HG02852 (cell line): ENCODE measurements around the gene CASKIN2.

Source experiments
- ATAC-seq: cut with Tn5 transposase; IDR thresholded peaks from one replicate; pipeline ENCODE4 v1.9.1; 2021; ENCODE audit warnings: mild to moderate bottlenecking, moderate library complexity; ENCODE audit not compliant: unreplicated experiment

Gene CASKIN2

DNA sequence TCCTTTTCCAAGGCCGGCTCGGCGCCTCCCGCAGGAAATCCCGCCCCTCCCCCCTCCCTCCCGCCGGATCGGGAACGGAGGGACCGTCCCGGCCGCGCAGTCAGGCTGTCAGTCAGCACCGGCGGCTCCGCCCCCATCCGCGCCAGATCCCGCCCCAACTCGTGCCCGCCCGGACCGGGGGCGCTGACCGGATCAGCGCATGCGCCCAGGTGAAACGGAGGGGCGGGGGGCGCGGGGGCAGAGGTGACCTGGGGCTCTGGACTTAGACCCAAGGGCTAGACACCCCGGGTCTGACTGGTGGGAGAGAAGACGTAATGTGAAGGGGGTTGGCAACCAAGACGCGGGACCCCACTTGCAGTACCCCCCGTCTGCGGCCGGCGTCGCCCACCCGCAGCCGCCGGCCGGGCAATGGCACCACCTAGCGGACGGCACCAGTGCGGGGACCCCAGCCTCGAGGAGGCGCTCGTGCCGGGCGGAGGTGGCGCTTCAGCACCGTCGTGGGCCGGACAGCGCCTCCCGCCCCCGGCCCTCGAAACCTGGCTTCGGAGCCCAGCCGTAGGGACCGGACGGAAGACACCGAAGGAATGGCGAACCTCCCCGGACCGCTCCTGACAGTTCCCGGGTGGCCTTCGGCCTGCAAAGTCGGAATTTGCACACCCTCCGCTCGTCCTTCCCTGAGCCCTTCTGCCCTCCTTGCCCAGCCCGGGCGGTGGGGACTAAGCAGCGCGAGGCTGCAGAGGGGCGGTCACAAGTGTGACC lies at the start of gene CASKIN2:
TSS of gene CASKIN2 (minus strand) at position 42 of the 759 bp plus-strand sequence. CDS start 1,733 bp downstream, outside the sequence.
- peak; percentile 34 for ATAC-seq

DNA sequence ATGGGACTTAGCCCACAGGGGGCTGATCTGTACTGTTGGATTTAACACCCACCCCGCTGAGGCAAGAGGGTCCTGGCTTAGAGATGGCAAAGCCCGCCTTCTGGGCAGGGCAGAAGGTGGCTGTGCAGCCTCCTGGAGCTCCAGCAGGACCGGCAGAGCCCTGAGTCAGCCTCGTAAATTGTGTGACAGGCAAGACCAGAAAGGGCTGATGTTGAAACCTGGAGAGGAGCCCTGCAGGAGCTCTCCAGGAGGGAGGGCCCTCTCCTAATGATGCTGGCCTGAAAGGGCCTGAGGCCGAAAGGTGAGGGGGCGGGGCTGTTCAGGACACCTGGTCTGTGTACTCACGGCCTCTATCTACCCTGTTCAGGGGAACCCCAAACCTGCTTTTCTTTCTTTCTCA lies 49.7 kb upstream of the CASKIN2 start:
- no peak for ATAC-seq

DNA sequence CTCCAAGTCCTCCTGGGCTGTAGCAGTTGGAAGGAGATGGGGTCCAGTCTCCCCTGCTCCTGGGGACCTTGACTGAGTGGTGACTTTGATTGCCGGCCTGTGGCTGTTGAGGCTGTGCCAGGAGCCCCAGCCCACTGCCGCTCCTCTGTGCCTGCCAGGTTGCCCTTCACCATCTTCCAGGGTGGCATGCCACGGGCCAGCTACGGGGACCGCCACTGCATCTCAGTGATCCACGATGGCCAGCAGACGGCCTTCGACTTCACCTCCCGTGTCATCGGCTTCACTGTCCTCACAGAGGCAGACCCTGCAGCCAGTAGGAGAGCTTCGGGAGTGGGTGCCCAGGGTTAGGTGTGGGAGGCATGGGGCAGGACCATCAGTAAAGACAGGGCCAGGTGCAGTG lies 48.9 kb upstream of the CASKIN2 start:
- no peak for ATAC-seq

DNA sequence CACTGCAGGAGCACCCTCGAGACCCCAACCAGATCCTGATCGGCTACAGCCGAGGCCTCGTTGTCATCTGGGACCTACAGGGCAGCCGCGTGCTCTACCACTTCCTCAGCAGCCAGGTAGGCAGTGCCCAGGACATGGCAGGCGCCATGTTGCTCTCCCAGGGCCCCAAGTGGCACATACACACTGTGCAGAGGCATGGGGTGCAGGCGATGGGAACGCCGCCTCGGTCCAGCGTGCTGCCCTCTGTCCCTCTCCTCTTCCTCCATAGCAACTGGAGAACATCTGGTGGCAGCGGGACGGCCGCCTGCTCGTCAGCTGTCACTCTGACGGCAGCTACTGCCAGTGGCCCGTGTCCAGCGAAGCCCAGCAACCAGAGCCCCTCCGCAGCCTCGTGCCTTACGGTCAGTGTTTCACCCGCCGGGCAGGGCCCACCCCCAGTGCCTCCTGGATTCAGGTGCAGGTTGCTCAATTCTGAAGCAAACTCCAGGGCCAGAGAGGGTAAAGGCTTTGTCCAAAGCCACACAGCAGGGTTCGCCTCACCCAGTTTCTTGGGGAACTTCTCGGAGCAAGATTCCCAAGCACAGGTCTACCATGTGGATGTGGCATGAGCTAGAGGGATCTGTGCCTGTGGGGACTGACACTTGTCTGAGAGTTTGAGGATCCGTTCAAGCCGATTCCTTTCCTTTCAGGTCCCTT lies 47.9 kb upstream of the CASKIN2 start:
- no peak for ATAC-seq

DNA sequence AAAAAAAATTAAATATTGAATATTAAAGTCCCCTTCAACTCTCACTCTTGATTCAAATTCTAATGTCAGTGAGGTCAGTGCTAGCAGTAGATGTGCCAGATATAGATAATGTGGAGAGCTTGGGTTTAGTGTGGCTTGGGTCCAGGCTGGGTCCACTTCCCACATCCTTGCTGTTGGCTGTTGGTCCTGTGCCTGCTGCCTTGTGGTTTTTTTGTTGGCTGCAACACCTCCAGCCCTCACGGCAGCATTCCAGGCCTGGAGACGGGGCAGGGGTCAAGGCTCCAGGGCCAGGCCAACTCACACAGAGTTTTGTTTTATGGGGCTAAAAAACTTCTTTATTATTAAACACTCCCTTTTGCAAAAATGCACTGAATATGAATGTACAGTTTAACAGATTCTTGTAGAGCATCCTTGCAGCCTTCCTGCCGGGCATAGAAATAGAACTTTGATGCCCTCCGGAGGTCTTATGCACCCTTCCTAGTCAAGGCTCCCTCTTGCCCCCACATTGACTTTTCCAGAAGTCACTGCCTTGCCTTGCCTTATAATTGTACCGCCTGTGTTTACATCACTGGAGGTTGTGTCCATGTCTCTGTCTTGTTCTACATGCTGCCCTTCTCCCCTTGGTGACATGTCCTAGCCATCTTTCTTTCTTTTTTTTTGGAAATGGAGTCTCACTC lies 46.7 kb upstream of the CASKIN2 start:
- ATAC-seq, result no peak

- ATAC-seq, result no peak
Measured at GRCh38 chr17:75559958-75560533, 44.7 kb upstream of the CASKIN2 start.

- no peak for ATAC-seq
Measured at GRCh38 chr17:75558666-75559530, 43.6 kb upstream of the CASKIN2 start.

DNA sequence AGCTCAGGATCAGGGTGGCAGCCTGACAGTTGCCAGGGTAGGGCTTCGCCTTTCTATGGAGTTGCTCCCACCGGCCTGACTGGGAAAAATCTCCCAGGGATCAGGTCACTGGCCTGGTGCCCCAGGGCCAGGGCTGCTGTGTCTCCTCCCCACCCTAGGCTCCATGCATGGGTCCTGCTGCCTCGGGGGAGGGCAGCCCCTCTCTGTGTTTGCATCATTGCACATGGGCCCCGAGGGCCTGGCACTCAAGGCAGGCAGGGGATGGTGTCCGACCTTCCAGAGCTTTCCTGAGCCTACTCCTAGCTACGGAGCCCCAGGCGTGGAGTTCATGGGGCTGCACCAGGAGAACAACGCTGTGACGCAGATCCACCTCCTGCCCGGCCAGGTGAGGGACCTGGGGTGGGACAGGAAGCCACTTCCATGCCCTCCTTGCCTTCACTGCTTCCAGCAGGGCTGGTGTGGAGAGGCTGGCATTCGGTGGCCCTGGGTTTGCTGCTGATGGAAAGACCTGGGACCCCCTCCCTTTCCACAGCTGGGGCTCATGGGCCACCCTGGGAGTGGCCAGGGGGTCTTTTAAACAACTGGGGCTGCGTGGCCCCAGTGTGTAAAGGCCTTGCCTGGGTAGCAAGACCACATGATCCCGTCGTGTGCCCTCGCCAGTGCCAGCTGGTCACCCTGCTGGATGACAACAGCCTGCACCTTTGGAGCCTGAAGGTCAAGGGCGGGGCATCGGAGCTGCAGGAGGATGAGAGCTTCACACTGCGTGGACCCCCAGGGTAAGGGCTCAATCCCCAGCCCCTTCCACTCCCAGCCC lies 42.7 kb upstream of the CASKIN2 start:
- ATAC-seq, result no peak

- no peak for ATAC-seq
Measured at GRCh38 chr17:75557075-75557851, 41.9 kb upstream of the CASKIN2 start.

GRCh38 chr17:75555679-75556153 lies 40.4 kb upstream of the CASKIN2 start:
- no peak for ATAC-seq

DNA sequence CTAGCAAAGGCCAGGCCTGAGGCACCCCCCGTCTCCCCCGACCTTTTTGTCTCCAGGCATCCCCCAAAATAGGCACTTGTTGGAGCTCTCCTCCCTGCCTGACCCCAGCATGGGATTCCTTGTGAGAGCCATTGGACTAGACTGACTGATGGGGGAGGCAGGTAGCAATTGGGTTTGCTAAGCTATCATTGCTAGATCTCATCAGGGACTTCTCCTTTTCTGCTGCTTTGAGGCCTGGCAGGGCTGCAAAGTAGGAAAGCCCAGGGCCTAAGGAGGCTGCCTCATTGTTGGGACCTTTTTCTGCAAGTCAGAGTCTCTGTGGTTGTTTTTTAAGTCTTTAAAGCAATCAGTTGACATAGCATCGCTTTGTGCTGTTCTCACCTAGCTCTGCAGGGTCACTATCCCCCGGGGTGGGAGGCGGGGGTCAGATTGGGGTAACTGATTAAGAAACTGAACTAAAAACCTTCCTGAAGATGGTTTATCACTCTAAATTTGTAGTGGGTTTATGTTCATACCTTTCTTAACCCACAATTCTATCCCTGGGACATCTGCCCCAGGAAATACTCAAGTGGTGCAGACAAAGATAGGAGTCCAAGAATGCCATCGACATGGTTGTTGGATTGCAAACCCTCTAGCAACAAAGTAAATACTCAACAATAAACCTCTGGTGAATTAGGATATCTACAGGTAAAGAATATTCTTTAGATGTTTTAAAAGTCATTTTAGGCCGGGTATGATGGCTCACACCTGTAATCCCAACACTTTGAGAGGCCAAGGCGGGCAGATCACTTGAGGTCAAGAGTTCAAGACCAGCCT lies 38.2 kb upstream of the CASKIN2 start:
- ATAC-seq, result no peak

- no peak for ATAC-seq
Measured at GRCh38 chr17:75552425-75553294, 37.3 kb upstream of the CASKIN2 start.

GRCh38 chr17:75551266-75551665 lies 35.9 kb upstream of the CASKIN2 start:
- no peak for ATAC-seq

DNA sequence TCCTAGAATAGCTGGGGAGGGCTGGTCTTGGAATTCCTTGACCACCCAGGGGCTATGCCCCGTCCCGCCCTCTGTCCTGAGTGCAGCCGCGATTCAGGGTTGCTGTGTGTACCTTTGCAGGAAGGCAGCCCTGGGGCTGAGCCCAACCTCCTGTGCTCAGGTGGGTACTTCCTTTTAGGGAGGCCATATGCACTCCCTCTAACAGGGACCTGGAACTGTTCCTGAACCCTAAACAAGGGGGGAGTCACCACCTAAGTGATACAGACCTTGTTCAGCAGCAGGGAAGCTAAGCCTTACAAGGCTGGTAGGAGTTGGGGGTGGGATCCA lies 34.8 kb upstream of the CASKIN2 start:
- no peak for ATAC-seq

GRCh38 chr17:75549246-75550138 lies 34.2 kb upstream of the CASKIN2 start:
- ATAC-seq, result no peak

GRCh38 chr17:75548813-75549212 lies 33.5 kb upstream of the CASKIN2 start:
- no peak for ATAC-seq
